HG03520 (cell line): ENCODE data around the gene EXOSC10.
"Not testable (repeated sequence)": the region's sequence is repeated elsewhere in the genome, so short reads cannot be mapped to it uniquely, and the experiment has no call there.

Experiments
- ATAC-seq: cut with Tn5 transposase; IDR thresholded peaks from one replicate; pipeline ENCODE4 v1.9.1; 2021; ENCODE audit warnings: mild to moderate bottlenecking, moderate library complexity; ENCODE audit not compliant: unreplicated experiment

Gene EXOSC10

DNA sequence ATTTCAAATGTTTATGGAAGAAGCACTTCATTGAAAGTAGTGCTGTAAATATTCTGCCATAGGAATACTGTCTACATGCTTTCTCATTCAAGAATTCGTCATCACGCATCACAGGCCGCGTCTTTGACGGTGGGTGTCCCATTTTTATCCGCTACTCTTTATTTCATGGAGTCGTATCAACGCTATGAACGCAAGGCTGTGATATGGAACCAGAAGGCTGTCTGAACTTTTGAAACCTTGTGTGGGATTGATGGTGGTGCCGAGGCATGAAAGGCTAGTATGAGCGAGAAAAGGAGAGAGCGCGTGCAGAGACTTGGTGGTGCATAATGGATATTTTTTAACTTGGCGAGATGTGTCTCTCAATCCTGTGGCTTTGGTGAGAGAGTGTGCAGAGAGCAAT lies 76.5 kb downstream of the EXOSC10 start:
- no peak for ATAC-seq

DNA sequence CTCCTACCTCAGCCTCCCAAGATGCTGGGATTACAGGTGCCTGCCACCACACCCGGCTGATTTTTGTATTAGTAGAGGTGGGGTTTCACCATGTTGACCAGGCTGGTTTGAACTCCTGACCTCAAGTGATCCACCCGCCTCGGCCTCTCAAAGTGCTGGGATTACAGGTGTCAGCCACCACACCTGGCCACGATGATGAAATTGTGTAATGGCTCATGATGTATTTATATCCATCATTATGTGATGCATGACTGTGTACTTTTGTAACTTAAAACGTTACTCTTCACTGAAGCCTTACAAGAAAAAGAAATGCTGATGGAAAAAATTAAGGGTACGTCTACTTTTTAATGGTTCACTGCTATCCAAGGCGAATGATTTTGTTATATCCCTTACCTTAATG lies 79.7 kb downstream of the EXOSC10 start:
- ATAC-seq = no peak

DNA sequence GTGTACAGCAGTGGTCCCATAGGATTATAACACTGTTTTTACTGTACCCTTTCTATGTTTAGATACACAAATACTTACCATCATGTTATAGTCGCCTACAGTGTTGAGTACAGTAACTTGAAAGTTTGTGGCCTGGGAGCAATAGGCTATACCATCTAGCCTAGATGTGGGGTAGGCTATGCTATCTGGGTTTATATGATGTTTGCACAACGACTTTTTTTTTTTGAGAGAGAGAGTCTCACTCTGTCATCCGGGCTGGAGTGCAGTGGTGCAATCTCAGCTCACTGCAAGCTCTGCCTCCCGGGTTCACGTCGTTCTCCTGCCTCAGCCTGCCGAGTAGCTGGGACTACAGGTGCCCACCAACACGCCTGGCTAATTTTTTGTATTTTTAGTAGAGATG lies 80.3 kb downstream of the EXOSC10 start:
- ATAC-seq = not testable (repeated sequence)
